ENCODE results near the gene ZNF747. TPM values are rescaled to one million over a fixed set of nuclear protein-coding genes. Genes with fewer than 3 reads are reported as not detected.
A peak's percentile ranks its signal among the peaks of the same experiment; 100 is the strongest.

The ZNF747 gene
- total and polyA plus RNA-seq, 4 donors: 8.8 to 13.1 (median 9.9) TPM

GRCh38 chr16:30491744-30492308, 42.8 kb downstream of the ZNF747 start:
- WGBS (ENCODE audit: insufficient coverage): 61% methylated on average over 3 of the region's 6 CpGs
- Histone ChIP-seq H3K4me3 (ENCODE audit: low read depth, low read length) (no peak overlapping the region), H3K27ac (ENCODE audit: low read depth, low read length) (no peak overlapping the region), H3K9me3 (ENCODE audit: control insufficient read depth, insufficient read depth, low read length) (no peaks in the 10 kb centered on the region), H3K27me3 (ENCODE audit: control insufficient read depth, insufficient read depth, low read length) (no peaks in the 10 kb centered on the region), H3K36me3 (ENCODE audit: control insufficient read depth, insufficient read depth, low read length) (no peaks in the 10 kb centered on the region), H3K4me1 (ENCODE audit: control insufficient read depth, insufficient read depth, low read length) (peaks cover 3% of the 10 kb centered on the region)
- peak in 1 of 6 donors; percentile 5 for DNase-seq (ENCODE audit: low read depth in 4 of 6, low spot score in 6 of 6)

- Histone ChIP-seq H3K4me1 (ENCODE audit: control insufficient read depth, insufficient read depth, low read length) (peaks cover 3% of the 10 kb centered on the region), H3K4me3 (ENCODE audit: low read depth, low read length) (no peak overlapping the region), H3K27ac (ENCODE audit: low read depth, low read length) (no peak overlapping the region), H3K27me3 (ENCODE audit: control insufficient read depth, insufficient read depth, low read length) (no peaks in the 10 kb centered on the region), H3K36me3 (ENCODE audit: control insufficient read depth, insufficient read depth, low read length) (no peaks in the 10 kb centered on the region), H3K9me3 (ENCODE audit: control insufficient read depth, insufficient read depth, low read length) (no peaks in the 10 kb centered on the region)
- WGBS (ENCODE audit: insufficient coverage): 100% methylated on average over 1 of the region's 4 CpGs
- DNase-seq (ENCODE audit: low read depth in 4 of 6, low spot score in 6 of 6): no peak
Measured at GRCh38 chr16:30491229-30491628, 43.4 kb downstream of the ZNF747 start.

- no peak overlapping the region for H3K4me3 ChIP-seq (ENCODE audit: low read depth, low read length)
- H3K27me3 ChIP-seq (ENCODE audit: control insufficient read depth, insufficient read depth, low read length): no peaks in the 10 kb centered on the region
- DNase-seq (ENCODE audit: low read depth in 4 of 6, low spot score in 6 of 6): no peak
- WGBS (ENCODE audit: insufficient coverage): 33% methylated on average over 4 of the region's 6 CpGs
- no peak overlapping the region for H3K27ac ChIP-seq (ENCODE audit: low read depth, low read length)
- no peaks in the 10 kb centered on the region for H3K9me3 ChIP-seq (ENCODE audit: control insufficient read depth, insufficient read depth, low read length)
- peaks cover 3% of the 10 kb centered on the region for H3K4me1 ChIP-seq (ENCODE audit: control insufficient read depth, insufficient read depth, low read length)
- H3K36me3 ChIP-seq (ENCODE audit: control insufficient read depth, insufficient read depth, low read length): no peaks in the 10 kb centered on the region
Measured at GRCh38 chr16:30490210-30490609, 44.4 kb downstream of the ZNF747 start.

- no peaks in the 10 kb centered on the region for H3K27me3 ChIP-seq (ENCODE audit: control insufficient read depth, insufficient read depth, low read length)
- H3K4me1 ChIP-seq (ENCODE audit: control insufficient read depth, insufficient read depth, low read length): peaks cover 3% of the 10 kb centered on the region
- H3K27ac ChIP-seq (ENCODE audit: low read depth, low read length): no peak overlapping the region
- no peaks in the 10 kb centered on the region for H3K36me3 ChIP-seq (ENCODE audit: control insufficient read depth, insufficient read depth, low read length)
- H3K9me3 ChIP-seq (ENCODE audit: control insufficient read depth, insufficient read depth, low read length): no peaks in the 10 kb centered on the region
- no peak for DNase-seq (ENCODE audit: low read depth in 4 of 6, low spot score in 6 of 6)
- WGBS (ENCODE audit: insufficient coverage): 46% methylated on average over 7 of the region's 11 CpGs
- H3K4me3 ChIP-seq (ENCODE audit: low read depth, low read length): no peak overlapping the region
Measured at GRCh38 chr16:30488764-30489605, 45.7 kb downstream of the ZNF747 start.

GRCh38 chr16:30485818-30486436, 48.7 kb downstream of the ZNF747 start:
- Histone ChIP-seq H3K4me3 (ENCODE audit: low read depth, low read length) (no peak overlapping the region), H3K4me1 (ENCODE audit: control insufficient read depth, insufficient read depth, low read length) (peaks cover 3% of the 10 kb centered on the region), H3K36me3 (ENCODE audit: control insufficient read depth, insufficient read depth, low read length) (no peaks in the 10 kb centered on the region), H3K9me3 (ENCODE audit: control insufficient read depth, insufficient read depth, low read length) (no peaks in the 10 kb centered on the region), H3K27ac (ENCODE audit: low read depth, low read length) (no peak overlapping the region), H3K27me3 (ENCODE audit: control insufficient read depth, insufficient read depth, low read length) (no peaks in the 10 kb centered on the region)
- WGBS (ENCODE audit: insufficient coverage): 92% methylated on average over 7 of the region's 7 CpGs
- DNase-seq (ENCODE audit: low read depth in 4 of 6, low spot score in 6 of 6): no peak

GRCh38 chr16:30484887-30485286, 49.8 kb downstream of the ZNF747 start:
- Histone ChIP-seq H3K27me3 (ENCODE audit: control insufficient read depth, insufficient read depth, low read length) (no peaks in the 10 kb centered on the region), H3K4me3 (ENCODE audit: low read depth, low read length) (no peak overlapping the region), H3K9me3 (ENCODE audit: control insufficient read depth, insufficient read depth, low read length) (no peaks in the 10 kb centered on the region), H3K36me3 (ENCODE audit: control insufficient read depth, insufficient read depth, low read length) (no peaks in the 10 kb centered on the region), H3K27ac (ENCODE audit: low read depth, low read length) (no peak overlapping the region), H3K4me1 (ENCODE audit: control insufficient read depth, insufficient read depth, low read length) (no peaks in the 10 kb centered on the region)
- no peak for DNase-seq (ENCODE audit: low read depth in 4 of 6, low spot score in 6 of 6)

GRCh38 chr16:30482366-30482765, 52.3 kb downstream of the ZNF747 start:
- Histone ChIP-seq H3K36me3 (ENCODE audit: control insufficient read depth, insufficient read depth, low read length) (no peaks in the 10 kb centered on the region), H3K27ac (ENCODE audit: low read depth, low read length) (no peak overlapping the region), H3K27me3 (ENCODE audit: control insufficient read depth, insufficient read depth, low read length) (no peaks in the 10 kb centered on the region), H3K4me3 (ENCODE audit: low read depth, low read length) (no peak overlapping the region), H3K4me1 (ENCODE audit: control insufficient read depth, insufficient read depth, low read length) (no peaks in the 10 kb centered on the region), H3K9me3 (ENCODE audit: control insufficient read depth, insufficient read depth, low read length) (no peaks in the 10 kb centered on the region)
- no peak for DNase-seq (ENCODE audit: low read depth in 4 of 6, low spot score in 6 of 6)
- 92% methylated on average over 3 of the region's 3 CpGs for WGBS (ENCODE audit: insufficient coverage)

- WGBS (ENCODE audit: insufficient coverage): 69% methylated on average over 4 of the region's 5 CpGs
- Histone ChIP-seq H3K27ac (ENCODE audit: low read depth, low read length) (no peak overlapping the region), H3K4me1 (ENCODE audit: control insufficient read depth, insufficient read depth, low read length) (no peaks in the 10 kb centered on the region)
Measured at GRCh38 chr16:30481381-30481780, 53.3 kb downstream of the ZNF747 start.

More at GRCh38 chr16:30481381-30481780, 53.3 kb downstream of the ZNF747 start:
- Histone ChIP-seq H3K9me3 (ENCODE audit: control insufficient read depth, insufficient read depth, low read length) (no peaks in the 10 kb centered on the region), H3K36me3 (ENCODE audit: control insufficient read depth, insufficient read depth, low read length) (no peaks in the 10 kb centered on the region), H3K27me3 (ENCODE audit: control insufficient read depth, insufficient read depth, low read length) (no peaks in the 10 kb centered on the region), H3K4me3 (ENCODE audit: low read depth, low read length) (no peak overlapping the region)
- no peak for DNase-seq (ENCODE audit: low read depth in 4 of 6, low spot score in 6 of 6)

Measured in spinal cord (tissue), 10 donors.